Endodermal cell (in vitro differentiated cells): ENCODE results near the gene SPRR4. TPM values are rescaled to one million over a fixed set of nuclear protein-coding genes. Genes with fewer than 3 reads are reported as not detected.

Experiments
- DNase-seq: peaks from one replicate; pipeline ENCODE4 v3.0.0-alpha.2; 2017
- H3K27ac ChIP-seq: 2 replicates; pipeline ENCODE4 v1.5.1; 2013; ENCODE audit warnings: mild to moderate bottlenecking, low read depth, low read length, moderate library complexity
- H3K27me3 ChIP-seq: 2 replicates; pipeline ENCODE4 v1.6.1; 2013; ENCODE audit warnings: mild to moderate bottlenecking, low read length, moderate library complexity; ENCODE audit not compliant: insufficient read depth, control insufficient read depth, poor library complexity, severe bottlenecking
- H3K36me3 ChIP-seq: 2 replicates; pipeline ENCODE4 v1.7.0; 2013; ENCODE audit warnings: mild to moderate bottlenecking, low read length, moderate library complexity; ENCODE audit not compliant: control insufficient read depth, insufficient read depth
- H3K4me1 ChIP-seq: one replicate; pipeline ENCODE4 v1.7.0; 2013; ENCODE audit warnings: low read length; ENCODE audit not compliant: control insufficient read depth, insufficient read depth
- H3K4me3 ChIP-seq: 2 replicates; pipeline ENCODE4 v1.5.1; 2013; ENCODE audit warnings: mild to moderate bottlenecking, low read length, moderate library complexity
- H3K9ac ChIP-seq: 2 replicates; pipeline ENCODE4 v1.6.1; 2013; ENCODE audit warnings: mild to moderate bottlenecking, low read length, moderate library complexity; ENCODE audit not compliant: poor library complexity, severe bottlenecking; ENCODE audit errors: extremely low read depth
- H3K9me3 ChIP-seq: 2 replicates; pipeline ENCODE4 v1.6.1; 2013; ENCODE audit warnings: mild to moderate bottlenecking, low read length, moderate library complexity; ENCODE audit not compliant: control insufficient read depth
- H3K27ac Mint-ChIP-seq: 2 replicates; pipeline ENCODE4 v1.8.0; 2020; ENCODE audit warnings: mixed read lengths
- H3K27me3 Mint-ChIP-seq: 2 replicates; pipeline ENCODE4 v1.8.0; 2021; ENCODE audit warnings: mild to moderate bottlenecking, mixed read lengths; ENCODE audit not compliant: insufficient read depth
- H3K36me3 Mint-ChIP-seq: 2 replicates; pipeline ENCODE4 v1.8.0; 2020; ENCODE audit warnings: low read depth, mixed read lengths
- H3K4me1 Mint-ChIP-seq: 2 replicates; pipeline ENCODE4 v1.8.0; 2020; ENCODE audit warnings: mixed read lengths
- H3K4me3 Mint-ChIP-seq: 2 replicates; pipeline ENCODE4 v1.8.0; 2020; ENCODE audit warnings: mild to moderate bottlenecking, moderate library complexity, mixed read lengths
- H3K9me3 Mint-ChIP-seq: 2 replicates; pipeline ENCODE4 v1.8.0; 2020; ENCODE audit warnings: mild to moderate bottlenecking, mixed read lengths
- CTCF ChIP-seq: fragments of 200-600 bp; sonication (generic); conservative IDR thresholded peaks from 2 replicates; pipeline ENCODE4 v1.5.0; 2021; ENCODE audit warnings: antibody characterized with exemption, mild to moderate bottlenecking
- WGBS, 2 experiments: methylation state at CpG; one replicate each; pipeline versions ENCODE4 v1.1.5 to v1.1.7; 2013; ENCODE audit warnings: missing lambda C conversion rate in 2 of 2, mixed read lengths in 1 of 2; ENCODE audit not compliant: insufficient coverage in 1 of 2, insufficient read length in 1 of 2; 5-methylcytosine and 5-hydroxymethylcytosine counted together
- total RNA-seq, 2 donors: library from RNA; stranded (reverse); fragmentation: NEBNext Ultra II Directional in 1 of 2; extraction: Animal tissue kit (Norgen Biotek cat#: 25700) in 1 of 2; gene quantifications; 2 replicates in 1 of 2; 3 replicates in 1 of 2; pipeline ENCODE4 v1.2.1, GENCODE V29; 2021

SPRR4 gene
- total RNA-seq, 2 donors from 2014 or later: not detected

DNA sequence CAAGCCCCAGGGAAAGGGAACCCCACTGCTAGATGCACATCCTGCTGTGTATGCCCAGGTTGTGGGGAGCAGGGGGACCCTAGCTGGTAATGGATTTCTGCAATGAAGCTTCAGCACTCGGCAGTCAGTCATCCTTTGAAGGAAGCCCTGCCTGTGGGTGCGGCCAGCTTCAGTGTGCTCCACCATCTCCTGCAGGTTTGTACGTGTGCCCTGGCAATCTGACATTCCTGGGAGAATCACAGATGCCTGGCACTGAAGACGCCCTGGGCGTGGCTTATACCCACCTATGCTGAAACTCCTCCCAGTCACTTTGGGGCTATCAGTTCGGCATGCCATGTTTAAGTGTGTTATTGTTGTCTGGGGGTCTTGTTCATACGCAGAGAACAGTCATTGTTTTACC lies 16.7 kb upstream of the SPRR4 start:
- Histone ChIP-seq H3K36me3 (no peaks in the 10 kb centered on the region), H3K4me1 (no peaks in the 10 kb centered on the region), H3K4me3 (no peak overlapping the region), H3K27ac (no peak overlapping the region), H3K27me3 (no peaks in the 10 kb centered on the region), H3K9me3 (peaks cover 17% of the 10 kb centered on the region), H3K9ac (no peak overlapping the region)
- DNase-seq: no peak
- 70 to 78% methylated on average over 3 to 7 of the region's 7 CpGs for WGBS, 2 experiments
- Mint-ChIP-seq H3K9me3 (peaks cover 73% of the 10 kb centered on the region), H3K4me3 (no peak overlapping the region), H3K36me3 (no peaks in the 10 kb centered on the region), H3K27me3 (peaks cover 2% of the 10 kb centered on the region), H3K4me1 (no peaks in the 10 kb centered on the region), H3K27ac (no peak overlapping the region)
- TF ChIP-seq CTCF: no peak

- Mint-ChIP-seq H3K27ac (no peak overlapping the region), H3K4me3 (no peak overlapping the region), H3K36me3 (no peaks in the 10 kb centered on the region), H3K4me1 (no peaks in the 10 kb centered on the region), H3K9me3 (peaks cover 66% of the 10 kb centered on the region), H3K27me3 (peaks cover 2% of the 10 kb centered on the region)
- TF ChIP-seq CTCF: no peak
- Histone ChIP-seq H3K36me3 (no peaks in the 10 kb centered on the region), H3K27ac (no peak overlapping the region), H3K4me3 (no peak overlapping the region), H3K27me3 (no peaks in the 10 kb centered on the region), H3K9ac (no peak overlapping the region), H3K4me1 (no peaks in the 10 kb centered on the region), H3K9me3 (peaks cover 17% of the 10 kb centered on the region)
- DNase-seq: no peak
- 72 to 96% methylated on average over 3 to 5 of the region's 6 CpGs for WGBS, 2 experiments
Observed at GRCh38 chr1:152954436-152954835, 16.0 kb upstream of the SPRR4 start.

- Mint-ChIP-seq H3K9me3 (peaks cover 49% of the 10 kb centered on the region), H3K27ac (no peak overlapping the region), H3K36me3 (no peaks in the 10 kb centered on the region), H3K4me1 (no peaks in the 10 kb centered on the region), H3K4me3 (no peak overlapping the region), H3K27me3 (no peaks in the 10 kb centered on the region)
- H3K27ac ChIP-seq: no peak overlapping the region
- no peaks in the 10 kb centered on the region for H3K4me1 ChIP-seq
- no peak for DNase-seq
- H3K27me3 ChIP-seq: no peaks in the 10 kb centered on the region
- H3K4me3 ChIP-seq: no peak overlapping the region
- WGBS, 2 experiments: 73 to 96% methylated on average over 3 of the region's 3 CpGs
- no peaks in the 10 kb centered on the region for H3K36me3 ChIP-seq
- H3K9ac ChIP-seq: no peak overlapping the region
- peaks cover 30% of the 10 kb centered on the region for H3K9me3 ChIP-seq
- TF ChIP-seq CTCF: no peak
Observed at GRCh38 chr1:152957561-152957960, 12.9 kb upstream of the SPRR4 start.
